SU-DHL-6 (cell line): ENCODE measurements around the gene PLA2G4F.

ENCODE experiments used
- H2AFZ ChIP-seq: fragments of 200-600 bp; sonication (generic); 2 replicates; pipeline ENCODE4 v1.6.1; 2014; ENCODE audit warnings: low read depth, mild to moderate bottlenecking, moderate library complexity, mixed read lengths, antibody characterized with exemption, low read length; ENCODE audit not compliant: severe bottlenecking
- H3F3A ChIP-seq: fragments of 200-600 bp; shearing (Covaris generic); 2 replicates; pipeline ENCODE4 v1.6.0; 2016; ENCODE audit warnings: antibody characterized with exemption, mild to moderate bottlenecking; ENCODE audit not compliant: insufficient read depth
- H3K27ac ChIP-seq: fragments of 200-600 bp; sonication (generic); 2 replicates; pipeline ENCODE4 v1.5.1; 2016; ENCODE audit warnings: low read depth, mild to moderate bottlenecking, low read length, moderate library complexity, mixed read lengths
- H3K27me3 ChIP-seq: fragments of 200-600 bp; sonication (generic), shearing (Covaris generic); 2 replicates; pipeline ENCODE4 v1.6.0; 2014; ENCODE audit warnings: mild to moderate bottlenecking, low read length
- H3K36me3 ChIP-seq: fragments of 200-600 bp; sonication (generic); 2 replicates; pipeline ENCODE4 v1.6.1; 2014; ENCODE audit warnings: mild to moderate bottlenecking, low read length, mixed read lengths
- H3K4me2 ChIP-seq: fragments of 300-600, 200-600 bp; shearing (Covaris generic), sonication (generic); 2 replicates; pipeline ENCODE4 v1.6.0; 2014; ENCODE audit warnings: low read length, low read depth, mild to moderate bottlenecking; ENCODE audit not compliant: poor library complexity, severe bottlenecking
- H3K4me3 ChIP-seq: fragments of 200-600 bp; sonication (generic); 2 replicates; pipeline ENCODE4 v1.5.1; 2014; ENCODE audit warnings: antibody characterized with exemption, low read length, mild to moderate bottlenecking, mixed read lengths; ENCODE audit not compliant: insufficient read depth, poor library complexity, severe bottlenecking
- H3K79me2 ChIP-seq: fragments of 200-600 bp; sonication (generic); 2 replicates; pipeline ENCODE4 v1.6.1; 2014; ENCODE audit warnings: mild to moderate bottlenecking, low read length, moderate library complexity; ENCODE audit not compliant: insufficient read depth
- H3K9ac ChIP-seq: fragments of 200-600 bp; sonication (generic); 2 replicates; pipeline ENCODE4 v1.7.0; 2014; ENCODE audit warnings: mild to moderate bottlenecking, low read length
- H3K9me2 ChIP-seq: fragments of 200-600 bp; sonication (generic); replicated peaks from 2 replicates; pipeline ENCODE4 v1.6.1; 2014; ENCODE audit warnings: low read length; ENCODE audit not compliant: insufficient read depth
- H3K9me3 ChIP-seq: fragments of 200-600 bp; sonication (generic); 2 replicates; pipeline ENCODE4 v1.6.1; 2014; ENCODE audit warnings: low read length, mixed read lengths; ENCODE audit not compliant: insufficient read depth
- H4K20me1 ChIP-seq: fragments of 200-600 bp; sonication (generic); 2 replicates; pipeline ENCODE4 v1.6.1; 2014; ENCODE audit warnings: low read depth, mild to moderate bottlenecking, antibody characterized with exemption, low read length, moderate library complexity, mixed read lengths
- EZH2phosphoT487 ChIP-seq: fragments of 200-600 bp; sonication (generic), shearing (Covaris generic); conservative IDR thresholded peaks from 2 replicates; pipeline ENCODE4 v1.6.1; 2018; ENCODE audit warnings: mild to moderate bottlenecking, antibody characterized with exemption, low read length, moderate library complexity, mixed read lengths
- TF ChIP-seq, protein P1 (sequence below): fragments of 200-600 bp; sonication (generic); IDR thresholded peaks from one replicate; pipeline ENCODE4 v1.5.1; 2017; ENCODE audit warnings: antibody characterized with exemption, mild to moderate bottlenecking, low read length, moderate library complexity; ENCODE audit not compliant: insufficient read depth, poor library complexity, severe bottlenecking

Gene PLA2G4F

DNA sequence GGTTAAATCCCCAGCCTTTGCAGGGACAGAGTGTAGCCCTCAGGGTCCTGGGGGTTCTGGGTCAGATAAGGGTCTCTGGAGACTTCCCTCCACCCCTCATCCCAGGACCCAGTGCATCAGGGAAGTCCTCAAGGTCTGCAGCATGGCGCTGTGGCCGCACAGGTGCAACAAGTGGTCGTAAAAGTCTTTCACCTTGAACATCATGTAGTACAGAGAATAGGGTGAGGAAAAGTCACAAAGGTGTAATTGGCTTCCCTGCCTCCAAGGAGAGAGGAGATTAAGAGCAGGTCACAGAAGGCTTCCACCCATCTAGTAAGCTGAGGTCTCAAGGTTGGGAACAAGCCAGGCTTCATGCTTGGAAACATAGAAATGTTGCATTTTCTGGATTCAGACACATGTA, 32.9 kb downstream of the PLA2G4F start:
- H3F3A ChIP-seq = no peaks in the 10 kb centered on the region
- no peaks in the 10 kb centered on the region for H3K9me2 ChIP-seq
- H3K9ac ChIP-seq = no peak overlapping the region
- TF ChIP-seq, protein P1, sequence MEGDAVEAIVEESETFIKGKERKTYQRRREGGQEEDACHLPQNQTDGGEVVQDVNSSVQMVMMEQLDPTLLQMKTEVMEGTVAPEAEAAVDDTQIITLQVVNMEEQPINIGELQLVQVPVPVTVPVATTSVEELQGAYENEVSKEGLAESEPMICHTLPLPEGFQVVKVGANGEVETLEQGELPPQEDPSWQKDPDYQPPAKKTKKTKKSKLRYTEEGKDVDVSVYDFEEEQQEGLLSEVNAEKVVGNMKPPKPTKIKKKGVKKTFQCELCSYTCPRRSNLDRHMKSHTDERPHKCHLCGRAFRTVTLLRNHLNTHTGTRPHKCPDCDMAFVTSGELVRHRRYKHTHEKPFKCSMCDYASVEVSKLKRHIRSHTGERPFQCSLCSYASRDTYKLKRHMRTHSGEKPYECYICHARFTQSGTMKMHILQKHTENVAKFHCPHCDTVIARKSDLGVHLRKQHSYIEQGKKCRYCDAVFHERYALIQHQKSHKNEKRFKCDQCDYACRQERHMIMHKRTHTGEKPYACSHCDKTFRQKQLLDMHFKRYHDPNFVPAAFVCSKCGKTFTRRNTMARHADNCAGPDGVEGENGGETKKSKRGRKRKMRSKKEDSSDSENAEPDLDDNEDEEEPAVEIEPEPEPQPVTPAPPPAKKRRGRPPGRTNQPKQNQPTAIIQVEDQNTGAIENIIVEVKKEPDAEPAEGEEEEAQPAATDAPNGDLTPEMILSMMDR = no peak
- TF ChIP-seq EZH2phosphoT487 = no peak
- H3K9me3 ChIP-seq = no peaks in the 10 kb centered on the region
- no peak overlapping the region for H3K4me2 ChIP-seq
- no peak overlapping the region for H3K27ac ChIP-seq
- H3K79me2 ChIP-seq = no peaks in the 10 kb centered on the region
- no peaks in the 10 kb centered on the region for H3K27me3 ChIP-seq
- H3K4me3 ChIP-seq = no peak overlapping the region
- no peaks in the 10 kb centered on the region for H3K36me3 ChIP-seq
- H2AFZ ChIP-seq = no peak overlapping the region
- H4K20me1 ChIP-seq = no peaks in the 10 kb centered on the region; the same call in 1 of the 2 replicates

DNA sequence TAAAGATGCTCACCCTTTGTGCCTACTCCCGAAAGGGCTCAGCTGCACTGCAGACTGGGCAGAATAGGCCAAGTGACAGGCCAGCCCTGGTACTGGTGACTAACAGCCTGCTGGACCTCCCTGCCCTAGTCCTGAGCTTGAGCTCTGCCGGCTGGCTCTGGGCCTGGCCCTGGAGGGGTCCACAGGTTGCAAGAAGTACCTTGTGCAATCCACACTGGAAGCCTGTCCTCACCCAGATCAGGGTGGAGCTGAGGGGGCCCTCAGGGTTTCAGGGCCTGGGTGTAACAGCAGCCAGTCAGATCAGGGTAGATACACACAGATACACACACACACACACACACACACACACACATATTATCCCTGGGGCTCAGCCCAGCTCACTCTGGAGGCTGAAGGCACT, 34.8 kb downstream of the PLA2G4F start:
- no peak overlapping the region for H3K9ac ChIP-seq
- H4K20me1 ChIP-seq = no peaks in the 10 kb centered on the region; the same call in 1 of the 2 replicates
- no peak for TF ChIP-seq EZH2phosphoT487
- TF ChIP-seq, protein P1 = no peak
- no peaks in the 10 kb centered on the region for H3K79me2 ChIP-seq
- H3K27ac ChIP-seq = no peak overlapping the region
- no peaks in the 10 kb centered on the region for H3K36me3 ChIP-seq
- no peak overlapping the region for H3K4me3 ChIP-seq
- no peaks in the 10 kb centered on the region for H3K9me3 ChIP-seq
- H2AFZ ChIP-seq = no peak overlapping the region
- H3K4me2 ChIP-seq = no peak overlapping the region
- H3K9me2 ChIP-seq = no peaks in the 10 kb centered on the region
- H3F3A ChIP-seq = no peaks in the 10 kb centered on the region
- no peaks in the 10 kb centered on the region for H3K27me3 ChIP-seq

DNA sequence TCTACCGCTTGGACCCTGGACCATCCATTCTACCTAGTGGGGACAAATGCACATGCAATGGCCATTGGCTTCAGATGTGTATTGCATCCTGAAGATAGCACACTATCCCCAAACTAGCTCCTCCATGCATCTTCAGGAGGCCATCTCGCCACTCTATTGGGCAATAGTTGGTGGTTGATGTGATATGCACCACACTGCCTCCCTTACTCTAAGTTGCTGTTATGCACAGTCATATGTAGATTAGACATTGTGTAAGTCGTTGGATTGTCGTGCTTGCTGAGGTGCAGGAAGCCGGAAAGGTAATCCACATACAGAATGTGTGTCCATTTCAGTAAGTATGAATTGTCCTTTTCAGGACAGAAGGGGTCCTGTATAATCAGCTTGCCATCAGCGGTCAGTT, 35.4 kb downstream of the PLA2G4F start:
- Histone ChIP-seq H3K27me3 (no peaks in the 10 kb centered on the region), H3K27ac (no peak overlapping the region), H2AFZ (no peak overlapping the region), H3K4me2 (no peak overlapping the region), H4K20me1 (no peaks in the 10 kb centered on the region; the same call in 1 of the 2 replicates), H3K9me3 (no peaks in the 10 kb centered on the region), H3K4me3 (no peak overlapping the region), H3K36me3 (no peaks in the 10 kb centered on the region), H3K9me2 (no peaks in the 10 kb centered on the region), H3K9ac (no peak overlapping the region), H3F3A (no peaks in the 10 kb centered on the region), H3K79me2 (no peaks in the 10 kb centered on the region)
- no peak for TF ChIP-seq EZH2phosphoT487
- TF ChIP-seq, protein P1 = no peak
